Esophagus squamous epithelium (tissue), 5 donors: Measurements from ENCODE around the gene PAM. TPM values are rescaled to one million over a fixed set of nuclear protein-coding genes. Genes with fewer than 3 reads are reported as not detected.

Source experiments
- DNase-seq: peaks from one replicate; lab custom pipeline; 2025; lab: John Stamatoyannopoulos, UW
- H3K27ac ChIP-seq, 4 donors: fragments of 200-600 bp; sonication (generic); one replicate each; pipeline ENCODE4 v1.5.1; 2016 to 2019; ENCODE audit warnings: mild to moderate bottlenecking in 1 of 4
- H3K27me3 ChIP-seq, 4 donors: fragments of 200-600 bp; sonication (generic); 1 replicate in 3 of 4; 2 replicates in 1 of 4; pipeline versions ENCODE4 v1.5.1 to v1.6.0; 2017 to 2021; ENCODE audit warnings: antibody characterized with exemption in 1 of 4
- H3K36me3 ChIP-seq, 3 donors: fragments of 200-600 bp; sonication (generic); one replicate each; pipeline ENCODE4 v1.5.1; 2016 to 2019
- H3K4me1 ChIP-seq, 3 donors: fragments of 200-600 bp; sonication (generic); one replicate each; pipeline ENCODE4 v1.5.1; 2017 to 2019
- H3K4me3 ChIP-seq, 4 donors: fragments of 200-600 bp; sonication (generic); 1 replicate in 3 of 4; 2 replicates in 1 of 4; pipeline ENCODE4 v1.5.1; 2016 to 2019; ENCODE audit warnings: mild to moderate bottlenecking in 2 of 4, moderate library complexity in 1 of 4
- H3K9me3 ChIP-seq, 3 donors: fragments of 200-600 bp; sonication (generic); one replicate each; pipeline ENCODE4 v1.5.1; 2016 to 2019
- CTCF ChIP-seq, 6 experiments: fragments of 450-650 bp in 4 of 6; fragments of 200-600 bp in 2 of 6; sonication (generic) in 2 of 6; IDR thresholded peaks; one replicate each; pipeline ENCODE4 v1.5.1; 2016 to 2019; ENCODE audit warnings: antibody characterized with exemption in 6 of 6, mild to moderate bottlenecking in 4 of 6, moderate library complexity in 4 of 6
- POLR2A ChIP-seq, 4 donors: fragments of 450-650 bp; IDR thresholded peaks; one replicate each; pipeline ENCODE4 v1.6.1; 2017; ENCODE audit warnings: antibody characterized with exemption in 4 of 4, mild to moderate bottlenecking in 4 of 4, moderate library complexity in 3 of 4
- WGBS, 2 donors: methylation state at CpG; one replicate each; pipeline ENCODE4 v1.1.5; 2018; 5-methylcytosine and 5-hydroxymethylcytosine counted together
- intact Hi-C: fragments of 100-400 bp; cut with DNase I; formaldehyde crosslinking; loops from one replicate; pipeline ENCODE4 v1.15.0; 2022
- total RNA-seq, 4 donors: library from RNA; depleted of rRNA; stranded (reverse); fragments of >200 nt; gene quantifications; one replicate each; pipeline ENCODE4 v1.1.0, GENCODE V29; 2016
- donor health status: DM: yes; HTN: yes; CAD: no.

Gene PAM
- total RNA-seq, 4 donors from 2014 or later: 33.0 to 88.5 (median 53.8) TPM

- peaks cover 0 to 34% (median 3%) of the 10 kb centered on the region in 3 donors for H3K4me1 ChIP-seq
- no peak for DNase-seq
- TF ChIP-seq POLR2A (IDR thresholded peaks at IDR 0.05): no peak
- TF ChIP-seq CTCF (IDR thresholded peaks at IDR 0.05): no peak
- H3K36me3 ChIP-seq: no peaks in the 10 kb centered on the region
- WGBS, 2 donors: 91 to 92% methylated on average over 5 of the region's 5 CpGs
- H3K27ac ChIP-seq: no peak overlapping the region
- no peaks in the 10 kb centered on the region for H3K27me3 ChIP-seq
- no peak overlapping the region for H3K4me3 ChIP-seq
- intact Hi-C loops: no loop called here
- H3K9me3 ChIP-seq: no peaks in the 10 kb centered on the region
These were observed 43.1 kb downstream of the PAM start for GRCh38 chr5:102798104-102798785.

- no peak overlapping the region for H3K27ac ChIP-seq
- no peak for TF ChIP-seq POLR2A (IDR thresholded peaks at IDR 0.05)
- TF ChIP-seq CTCF (IDR thresholded peaks at IDR 0.05): no peak
- peaks cover 0 to 34% (median 3%) of the 10 kb centered on the region in 3 donors for H3K4me1 ChIP-seq
- 15 to 30% methylated on average over 2 of the region's 2 CpGs for WGBS, 2 donors
- no peaks in the 10 kb centered on the region for H3K36me3 ChIP-seq
- H3K27me3 ChIP-seq: no peaks in the 10 kb centered on the region
- DNase-seq: no peak
- no peak overlapping the region for H3K4me3 ChIP-seq
- intact Hi-C loops: no loop called here
- no peaks in the 10 kb centered on the region for H3K9me3 ChIP-seq
These were observed 43.9 kb downstream of the PAM start for GRCh38 chr5:102799017-102799416.

- Histone ChIP-seq H3K27me3 (no peaks in the 10 kb centered on the region), H3K9me3 (no peaks in the 10 kb centered on the region), H3K36me3 (no peaks in the 10 kb centered on the region), H3K4me1 (peaks cover 0 to 24% (median 0%) of the 10 kb centered on the region in 3 donors), H3K4me3 (no peak overlapping the region), H3K27ac (no peak overlapping the region)
- WGBS, 2 donors: 90 to 100% methylated on average over 2 of the region's 2 CpGs
- DNase-seq: no peak
- TF ChIP-seq POLR2A (IDR thresholded peaks at IDR 0.05) (no peak), CTCF (IDR thresholded peaks at IDR 0.05) (no peak)
- intact Hi-C loops: no loop called here
These were observed 45.3 kb downstream of the PAM start for GRCh38 chr5:102800427-102800826.

GRCh38 chr5:102801371-102801770, 46.3 kb downstream of the PAM start:
- no peaks in the 10 kb centered on the region for H3K36me3 ChIP-seq
- intact Hi-C loops: no loop called here
- no peaks in the 10 kb centered on the region for H3K9me3 ChIP-seq
- DNase-seq: no peak
- TF ChIP-seq POLR2A (IDR thresholded peaks at IDR 0.05): no peak
- TF ChIP-seq CTCF (IDR thresholded peaks at IDR 0.05): no peak
- 44 to 69% methylated on average over 3 of the region's 3 CpGs for WGBS, 2 donors
- H3K4me1 ChIP-seq: peaks cover 0 to 15% (median 0%) of the 10 kb centered on the region in 3 donors
- H3K27ac ChIP-seq: no peak overlapping the region
- no peaks in the 10 kb centered on the region for H3K27me3 ChIP-seq
- H3K4me3 ChIP-seq: no peak overlapping the region

- H3K27ac ChIP-seq: no peak overlapping the region
- H3K36me3 ChIP-seq: no peaks in the 10 kb centered on the region
- no peaks in the 10 kb centered on the region for H3K27me3 ChIP-seq
- intact Hi-C loops: no loop called here
- no peaks in the 10 kb centered on the region for H3K9me3 ChIP-seq
- WGBS, 2 donors: 79 to 90% methylated on average over 5 to 6 of the region's 6 CpGs
- TF ChIP-seq POLR2A (IDR thresholded peaks at IDR 0.05): no peak
- TF ChIP-seq CTCF (IDR thresholded peaks at IDR 0.05): no peak
- H3K4me3 ChIP-seq: no peak overlapping the region
- no peak for DNase-seq
- peaks cover 0 to 8% (median 0%) of the 10 kb centered on the region in 3 donors for H3K4me1 ChIP-seq
These were observed 47.8 kb downstream of the PAM start for GRCh38 chr5:102802708-102803458.
